Measurements from ENCODE around the gene MVD. TPM values are rescaled to one million over a fixed set of nuclear protein-coding genes. Genes with fewer than 3 reads are reported as not detected.

The MVD gene
- total and polyA plus RNA-seq, 2 of the 13 experiments (the other 11 are each of a cell fraction or from before 2014, with no cell fraction given), result 28.1 to 187 TPM

DNA sequence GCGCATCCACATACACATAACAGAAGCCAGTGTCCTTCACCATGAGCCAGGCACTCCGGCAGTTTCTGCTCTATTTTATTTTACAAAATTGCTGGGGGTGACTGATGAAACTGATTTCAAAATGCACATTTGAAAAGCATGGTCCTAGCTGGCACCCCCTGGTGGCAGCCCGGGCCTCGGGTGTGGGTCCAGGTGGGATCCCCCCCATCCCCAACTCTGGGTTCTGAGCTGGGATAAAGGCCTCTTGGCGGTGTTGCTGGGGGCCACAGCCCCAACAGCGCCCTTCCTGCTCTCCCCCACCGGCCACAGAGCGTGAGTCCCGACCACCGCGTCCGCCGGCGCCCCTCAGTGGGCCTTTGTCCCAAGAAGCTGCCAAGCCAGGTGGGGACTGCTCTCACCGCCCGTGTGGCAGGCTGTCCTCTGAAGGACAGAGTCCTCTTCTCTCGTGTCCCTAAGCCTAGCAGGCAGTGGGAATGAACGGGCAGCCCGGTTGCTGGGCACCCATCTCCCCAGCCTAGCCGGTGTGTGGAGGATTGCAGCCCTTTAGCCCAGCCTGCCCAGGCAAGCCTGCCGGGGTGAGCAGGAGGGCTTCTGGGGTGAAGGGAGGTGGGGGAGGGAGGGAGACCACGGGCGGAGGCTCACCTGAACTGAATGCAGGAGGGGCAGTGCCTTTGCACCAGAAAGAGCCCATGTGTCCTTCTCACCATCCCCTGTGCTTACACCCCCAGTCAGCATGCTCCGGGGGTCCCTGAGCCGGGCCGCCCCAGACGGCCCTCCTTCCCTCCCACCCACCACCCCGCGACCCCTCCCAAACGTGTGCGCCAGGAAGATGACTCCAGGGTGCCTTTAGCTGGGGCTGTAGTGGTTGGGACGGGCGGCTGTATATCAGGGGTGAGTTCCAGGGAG is 22.5 kb upstream of the MVD start (continued):
- TF ChIP-seq ZKSCAN8 (CRISPR knock-in tag; IDR thresholded peaks at IDR 0.05; ENCODE audit: borderline replicate concordance) (no peak), FOSL2 (CRISPR knock-in tag; IDR thresholded peaks at IDR 0.05) (no peak), ZBTB1 (CRISPR knock-in tag; IDR thresholded peaks at IDR 0.05; ENCODE audit: borderline replicate concordance) (no peak), ZNF841 (CRISPR knock-in tag; IDR thresholded peaks at IDR 0.05; ENCODE audit: borderline replicate concordance) (no peak), ZNF570 (CRISPR knock-in tag; IDR thresholded peaks at IDR 0.05; ENCODE audit: borderline replicate concordance) (no peak), MAF1 (CRISPR knock-in tag; IDR thresholded peaks at IDR 0.05; ENCODE audit: borderline replicate concordance) (no peak), EHMT2 (IDR thresholded peaks at IDR 0.05; ENCODE audit: borderline replicate concordance, low read depth, low read length) (no peak), CC2D1A (CRISPR knock-in tag; IDR thresholded peaks at IDR 0.05) (no peak), TARDBP (CRISPR knock-in tag; IDR thresholded peaks at IDR 0.05) (no peak), KLF16 (CRISPR knock-in tag; IDR thresholded peaks at IDR 0.05) (0 out of 4 replicates have a peak, but pooled peaks of 1 of the 2 experiments have one; percentile 48), ZFP1 (CRISPR knock-in tag; IDR thresholded peaks at IDR 0.05) (no peak)
- TF ChIP-seq, protein P1, sequence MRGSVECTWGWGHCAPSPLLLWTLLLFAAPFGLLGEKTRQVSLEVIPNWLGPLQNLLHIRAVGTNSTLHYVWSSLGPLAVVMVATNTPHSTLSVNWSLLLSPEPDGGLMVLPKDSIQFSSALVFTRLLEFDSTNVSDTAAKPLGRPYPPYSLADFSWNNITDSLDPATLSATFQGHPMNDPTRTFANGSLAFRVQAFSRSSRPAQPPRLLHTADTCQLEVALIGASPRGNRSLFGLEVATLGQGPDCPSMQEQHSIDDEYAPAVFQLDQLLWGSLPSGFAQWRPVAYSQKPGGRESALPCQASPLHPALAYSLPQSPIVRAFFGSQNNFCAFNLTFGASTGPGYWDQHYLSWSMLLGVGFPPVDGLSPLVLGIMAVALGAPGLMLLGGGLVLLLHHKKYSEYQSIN (CRISPR knock-in tag; IDR thresholded peaks at IDR 0.05; ENCODE audit: borderline replicate concordance), result no peak
- TF ChIP-seq, protein P2, sequence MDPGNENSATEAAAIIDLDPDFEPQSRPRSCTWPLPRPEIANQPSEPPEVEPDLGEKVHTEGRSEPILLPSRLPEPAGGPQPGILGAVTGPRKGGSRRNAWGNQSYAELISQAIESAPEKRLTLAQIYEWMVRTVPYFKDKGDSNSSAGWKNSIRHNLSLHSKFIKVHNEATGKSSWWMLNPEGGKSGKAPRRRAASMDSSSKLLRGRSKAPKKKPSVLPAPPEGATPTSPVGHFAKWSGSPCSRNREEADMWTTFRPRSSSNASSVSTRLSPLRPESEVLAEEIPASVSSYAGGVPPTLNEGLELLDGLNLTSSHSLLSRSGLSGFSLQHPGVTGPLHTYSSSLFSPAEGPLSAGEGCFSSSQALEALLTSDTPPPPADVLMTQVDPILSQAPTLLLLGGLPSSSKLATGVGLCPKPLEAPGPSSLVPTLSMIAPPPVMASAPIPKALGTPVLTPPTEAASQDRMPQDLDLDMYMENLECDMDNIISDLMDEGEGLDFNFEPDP (CRISPR knock-in tag; conservative IDR thresholded peaks at IDR 0.05), result 0 out of 2 replicates have a peak, but pooled peaks have one; percentile 9
- TF ChIP-seq, protein P3, sequence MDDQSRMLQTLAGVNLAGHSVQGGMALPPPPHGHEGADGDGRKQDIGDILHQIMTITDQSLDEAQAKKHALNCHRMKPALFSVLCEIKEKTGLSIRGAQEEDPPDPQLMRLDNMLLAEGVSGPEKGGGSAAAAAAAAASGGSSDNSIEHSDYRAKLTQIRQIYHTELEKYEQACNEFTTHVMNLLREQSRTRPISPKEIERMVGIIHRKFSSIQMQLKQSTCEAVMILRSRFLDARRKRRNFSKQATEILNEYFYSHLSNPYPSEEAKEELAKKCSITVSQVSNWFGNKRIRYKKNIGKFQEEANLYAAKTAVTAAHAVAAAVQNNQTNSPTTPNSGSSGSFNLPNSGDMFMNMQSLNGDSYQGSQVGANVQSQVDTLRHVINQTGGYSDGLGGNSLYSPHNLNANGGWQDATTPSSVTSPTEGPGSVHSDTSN (CRISPR knock-in tag; IDR thresholded peaks at IDR 0.05; ENCODE audit: borderline replicate concordance), result no peak
- TF ChIP-seq, protein P4, sequence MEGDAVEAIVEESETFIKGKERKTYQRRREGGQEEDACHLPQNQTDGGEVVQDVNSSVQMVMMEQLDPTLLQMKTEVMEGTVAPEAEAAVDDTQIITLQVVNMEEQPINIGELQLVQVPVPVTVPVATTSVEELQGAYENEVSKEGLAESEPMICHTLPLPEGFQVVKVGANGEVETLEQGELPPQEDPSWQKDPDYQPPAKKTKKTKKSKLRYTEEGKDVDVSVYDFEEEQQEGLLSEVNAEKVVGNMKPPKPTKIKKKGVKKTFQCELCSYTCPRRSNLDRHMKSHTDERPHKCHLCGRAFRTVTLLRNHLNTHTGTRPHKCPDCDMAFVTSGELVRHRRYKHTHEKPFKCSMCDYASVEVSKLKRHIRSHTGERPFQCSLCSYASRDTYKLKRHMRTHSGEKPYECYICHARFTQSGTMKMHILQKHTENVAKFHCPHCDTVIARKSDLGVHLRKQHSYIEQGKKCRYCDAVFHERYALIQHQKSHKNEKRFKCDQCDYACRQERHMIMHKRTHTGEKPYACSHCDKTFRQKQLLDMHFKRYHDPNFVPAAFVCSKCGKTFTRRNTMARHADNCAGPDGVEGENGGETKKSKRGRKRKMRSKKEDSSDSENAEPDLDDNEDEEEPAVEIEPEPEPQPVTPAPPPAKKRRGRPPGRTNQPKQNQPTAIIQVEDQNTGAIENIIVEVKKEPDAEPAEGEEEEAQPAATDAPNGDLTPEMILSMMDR (CRISPR knock-in tag; IDR thresholded peaks at IDR 0.05), result peak; percentile 70
- TF ChIP-seq, protein P5, sequence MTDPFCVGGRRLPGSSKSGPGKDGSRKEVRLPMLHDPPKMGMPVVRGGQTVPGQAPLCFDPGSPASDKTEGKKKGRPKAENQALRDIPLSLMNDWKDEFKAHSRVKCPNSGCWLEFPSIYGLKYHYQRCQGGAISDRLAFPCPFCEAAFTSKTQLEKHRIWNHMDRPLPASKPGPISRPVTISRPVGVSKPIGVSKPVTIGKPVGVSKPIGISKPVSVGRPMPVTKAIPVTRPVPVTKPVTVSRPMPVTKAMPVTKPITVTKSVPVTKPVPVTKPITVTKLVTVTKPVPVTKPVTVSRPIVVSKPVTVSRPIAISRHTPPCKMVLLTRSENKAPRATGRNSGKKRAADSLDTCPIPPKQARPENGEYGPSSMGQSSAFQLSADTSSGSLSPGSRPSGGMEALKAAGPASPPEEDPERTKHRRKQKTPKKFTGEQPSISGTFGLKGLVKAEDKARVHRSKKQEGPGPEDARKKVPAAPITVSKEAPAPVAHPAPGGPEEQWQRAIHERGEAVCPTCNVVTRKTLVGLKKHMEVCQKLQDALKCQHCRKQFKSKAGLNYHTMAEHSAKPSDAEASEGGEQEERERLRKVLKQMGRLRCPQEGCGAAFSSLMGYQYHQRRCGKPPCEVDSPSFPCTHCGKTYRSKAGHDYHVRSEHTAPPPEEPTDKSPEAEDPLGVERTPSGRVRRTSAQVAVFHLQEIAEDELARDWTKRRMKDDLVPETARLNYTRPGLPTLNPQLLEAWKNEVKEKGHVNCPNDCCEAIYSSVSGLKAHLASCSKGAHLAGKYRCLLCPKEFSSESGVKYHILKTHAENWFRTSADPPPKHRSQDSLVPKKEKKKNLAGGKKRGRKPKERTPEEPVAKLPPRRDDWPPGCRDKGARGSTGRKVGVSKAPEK (CRISPR knock-in tag; IDR thresholded peaks at IDR 0.05; ENCODE audit: borderline replicate concordance), result no peak
- TF ChIP-seq, protein P6, sequence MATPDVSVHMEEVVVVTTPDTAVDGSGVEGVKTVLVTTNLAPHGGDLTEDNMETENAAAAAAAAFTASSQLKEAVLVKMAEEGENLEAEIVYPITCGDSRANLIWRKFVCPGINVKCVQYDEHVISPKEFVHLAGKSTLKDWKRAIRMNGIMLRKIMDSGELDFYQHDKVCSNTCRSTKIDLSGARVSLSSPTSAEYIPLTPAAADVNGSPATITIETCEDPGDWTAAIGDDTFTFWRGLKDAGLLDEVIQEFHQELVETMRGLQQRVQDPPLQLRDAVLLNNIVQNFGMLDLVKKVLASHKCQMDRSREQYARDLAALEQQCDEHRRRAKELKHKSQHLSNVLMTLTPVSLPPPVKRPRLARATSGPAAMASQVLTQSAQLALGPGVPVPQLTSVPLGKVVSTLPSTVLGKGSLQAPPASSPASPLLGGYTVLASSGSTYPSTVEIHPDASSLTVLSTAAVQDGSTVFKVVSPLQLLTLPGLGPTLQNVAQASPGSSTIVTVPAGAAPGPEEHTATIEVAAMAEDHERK (CRISPR knock-in tag; IDR thresholded peaks at IDR 0.05; ENCODE audit: low read depth), result no peak

Data from HepG2 (cell line).